ENCODE measurements around the gene DIP2A. TPM values are rescaled to one million over a fixed set of nuclear protein-coding genes. Genes with fewer than 3 reads are reported as not detected.

Gene DIP2A
- total and polyA plus RNA-seq, 9 donors: 20.5 to 40.3 (median 32.0) TPM

DNA sequence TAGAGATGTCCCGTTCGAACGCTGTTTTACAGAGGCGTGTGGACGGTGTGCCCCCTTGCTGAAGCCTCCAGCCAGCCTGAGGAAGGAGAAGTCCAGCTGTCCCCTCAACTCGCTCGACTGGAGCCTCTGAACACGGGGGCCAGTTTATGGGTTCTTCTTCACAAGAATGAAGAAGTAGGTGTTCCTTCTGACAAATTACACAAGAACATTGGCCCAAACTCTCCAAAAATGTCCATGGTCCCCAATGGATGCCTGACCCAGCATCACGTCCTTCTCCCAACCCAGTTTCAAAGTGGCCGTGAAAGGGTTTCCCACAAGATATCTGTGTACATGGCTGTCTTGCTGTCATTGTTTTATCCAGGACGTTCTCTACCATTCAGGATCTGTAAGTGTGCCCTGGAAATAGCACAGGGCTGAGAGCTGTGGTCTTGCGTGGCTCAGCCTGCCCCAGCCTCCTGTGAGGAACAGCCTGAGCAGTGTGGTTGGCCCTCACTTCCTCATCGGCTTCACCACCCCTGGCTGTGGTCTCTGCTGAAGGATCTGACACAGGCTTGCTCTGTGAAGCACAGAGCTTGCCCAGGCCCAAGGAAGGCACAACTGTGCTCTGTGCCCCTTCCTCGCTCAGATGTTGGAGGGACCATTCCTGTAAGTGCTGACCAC lies 147.2 kb downstream of the DIP2A start:
- no peak for DNase-seq
- Histone ChIP-seq H3K27ac (no peak overlapping the region), H3K9me3 (peaks cover 5 to 7% of the 10 kb centered on the region in 2 donors), H3K4me1 (ENCODE audit: insufficient read depth) (peaks cover 11% of the 10 kb centered on the region), H3K4me3 (no peak overlapping the region), H3K27me3 (no peaks in the 10 kb centered on the region), H3K36me3 (no peaks in the 10 kb centered on the region)
- intact Hi-C loops (cut with DNase I): no loop called here
- TF ChIP-seq, protein P1, sequence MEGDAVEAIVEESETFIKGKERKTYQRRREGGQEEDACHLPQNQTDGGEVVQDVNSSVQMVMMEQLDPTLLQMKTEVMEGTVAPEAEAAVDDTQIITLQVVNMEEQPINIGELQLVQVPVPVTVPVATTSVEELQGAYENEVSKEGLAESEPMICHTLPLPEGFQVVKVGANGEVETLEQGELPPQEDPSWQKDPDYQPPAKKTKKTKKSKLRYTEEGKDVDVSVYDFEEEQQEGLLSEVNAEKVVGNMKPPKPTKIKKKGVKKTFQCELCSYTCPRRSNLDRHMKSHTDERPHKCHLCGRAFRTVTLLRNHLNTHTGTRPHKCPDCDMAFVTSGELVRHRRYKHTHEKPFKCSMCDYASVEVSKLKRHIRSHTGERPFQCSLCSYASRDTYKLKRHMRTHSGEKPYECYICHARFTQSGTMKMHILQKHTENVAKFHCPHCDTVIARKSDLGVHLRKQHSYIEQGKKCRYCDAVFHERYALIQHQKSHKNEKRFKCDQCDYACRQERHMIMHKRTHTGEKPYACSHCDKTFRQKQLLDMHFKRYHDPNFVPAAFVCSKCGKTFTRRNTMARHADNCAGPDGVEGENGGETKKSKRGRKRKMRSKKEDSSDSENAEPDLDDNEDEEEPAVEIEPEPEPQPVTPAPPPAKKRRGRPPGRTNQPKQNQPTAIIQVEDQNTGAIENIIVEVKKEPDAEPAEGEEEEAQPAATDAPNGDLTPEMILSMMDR (IDR thresholded peaks at IDR 0.05): no peak
- no peak for TF ChIP-seq EP300 (IDR thresholded peaks at IDR 0.05)
- TF ChIP-seq POLR2A (IDR thresholded peaks at IDR 0.05): no peak
- 75 to 81% (median 81%) methylated on average over 14 of the region's 14 CpGs for WGBS, 3 donors

DNA sequence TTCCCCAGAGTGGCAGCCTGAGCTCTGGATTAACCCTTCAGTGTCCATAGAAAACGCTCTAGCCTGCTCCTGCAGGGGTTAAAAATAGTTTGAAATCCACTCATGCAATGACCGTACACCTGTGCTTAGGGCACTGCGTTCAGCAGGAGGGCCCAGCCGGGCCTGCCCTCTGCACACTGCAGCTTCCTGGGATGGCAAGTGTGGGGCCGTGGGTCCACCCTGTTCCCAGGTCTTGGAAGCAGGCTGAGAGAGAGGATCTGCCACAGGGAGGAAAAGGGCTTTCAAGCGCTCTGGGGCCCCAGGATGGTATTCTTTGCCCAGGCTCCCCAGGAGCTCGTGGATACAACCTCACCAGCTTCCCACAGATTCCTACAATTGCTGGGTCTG lies 147.7 kb downstream of the DIP2A start:
- Histone ChIP-seq H3K27ac (no peak overlapping the region), H3K4me3 (no peak overlapping the region), H3K9me3 (peaks cover 5 to 7% of the 10 kb centered on the region in 2 donors), H3K4me1 (ENCODE audit: insufficient read depth) (peaks cover 7% of the 10 kb centered on the region), H3K27me3 (no peaks in the 10 kb centered on the region), H3K36me3 (no peaks in the 10 kb centered on the region)
- DNase-seq: no peak
- intact Hi-C loops (cut with DNase I): no loop called here
- WGBS, 3 donors: 82 to 86% (median 83%) methylated on average over 7 of the region's 7 CpGs
- no peak for TF ChIP-seq EP300 (IDR thresholded peaks at IDR 0.05)
- TF ChIP-seq, protein P1 (IDR thresholded peaks at IDR 0.05): no peak
- TF ChIP-seq POLR2A (IDR thresholded peaks at IDR 0.05): no peak

DNA sequence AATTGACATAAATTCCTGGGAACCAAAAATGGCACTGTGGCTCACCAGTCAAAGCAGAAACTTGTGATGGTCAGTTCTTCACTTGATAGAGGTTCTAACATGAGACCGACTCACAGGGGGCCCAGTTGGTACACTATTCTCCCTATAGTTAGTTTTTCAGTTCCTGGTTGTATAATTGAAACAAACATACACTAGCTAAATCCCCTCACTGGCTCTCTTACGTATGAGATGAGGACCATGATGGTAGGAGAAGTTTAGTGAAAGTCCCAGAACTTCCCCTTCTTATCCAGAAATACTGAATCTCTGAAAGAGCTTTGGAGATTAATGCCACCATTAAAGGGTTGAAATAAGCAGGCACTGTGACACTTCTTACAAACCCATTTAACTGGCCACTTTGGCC lies 148.9 kb downstream of the DIP2A start:
- no peaks in the 10 kb centered on the region for H3K36me3 ChIP-seq
- 93 to 98% (median 96%) methylated on average over 2 of the region's 2 CpGs for WGBS, 3 donors
- TF ChIP-seq POLR2A (IDR thresholded peaks at IDR 0.05): no peak
- no peak for TF ChIP-seq EP300 (IDR thresholded peaks at IDR 0.05)
- TF ChIP-seq, protein P1 (IDR thresholded peaks at IDR 0.05): no peak
- intact Hi-C loops (cut with DNase I): no loop called here
- peaks cover 1% of the 10 kb centered on the region for H3K4me1 ChIP-seq (ENCODE audit: insufficient read depth)
- peaks cover 5 to 7% of the 10 kb centered on the region in 2 donors for H3K9me3 ChIP-seq
- no peak overlapping the region for H3K27ac ChIP-seq
- no peak for DNase-seq
- H3K27me3 ChIP-seq: no peaks in the 10 kb centered on the region
- H3K4me3 ChIP-seq: no peak overlapping the region

DNA sequence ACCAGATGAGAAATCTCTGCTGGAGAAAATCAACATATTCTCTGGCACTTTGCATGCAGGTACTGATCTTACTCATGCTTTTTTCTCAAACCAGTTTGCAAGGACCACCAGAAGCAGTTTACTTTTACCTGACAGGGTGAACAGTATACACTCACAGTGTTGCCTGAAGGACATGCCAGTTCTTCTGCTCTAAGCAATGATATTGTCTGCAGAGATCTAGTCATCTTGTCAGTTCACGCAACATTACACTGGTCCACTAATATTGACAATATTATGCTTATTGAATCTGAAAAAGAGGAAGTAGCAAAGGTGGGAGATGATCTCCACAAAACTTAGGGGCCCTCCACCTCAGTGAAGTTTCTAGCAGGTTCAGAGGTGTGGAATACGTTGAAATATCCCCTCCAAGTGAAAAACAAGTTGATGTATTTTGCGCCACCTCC lies 150.0 kb downstream of the DIP2A start:
- WGBS, 3 donors: 76 to 81% (median 76%) methylated on average over 3 of the region's 3 CpGs
- Histone ChIP-seq H3K9me3 (peaks cover 5 to 7% of the 10 kb centered on the region in 2 donors), H3K4me3 (no peak overlapping the region), H3K4me1 (ENCODE audit: insufficient read depth) (peaks cover 1% of the 10 kb centered on the region), H3K36me3 (no peaks in the 10 kb centered on the region), H3K27ac (no peak overlapping the region), H3K27me3 (no peaks in the 10 kb centered on the region)
- DNase-seq: no peak
- TF ChIP-seq POLR2A (IDR thresholded peaks at IDR 0.05): no peak
- TF ChIP-seq, protein P1 (IDR thresholded peaks at IDR 0.05): no peak
- no peak for TF ChIP-seq EP300 (IDR thresholded peaks at IDR 0.05)
- intact Hi-C loops (cut with DNase I): no loop called here

Data from ovary (tissue), 9 donors.